ENCODE data around the gene TBC1D9. TPM values are rescaled to one million over a fixed set of nuclear protein-coding genes. Genes with fewer than 3 reads are reported as not detected.

TBC1D9 gene
- total and polyA plus RNA-seq, 2 of the 13 experiments (the other 11 are each of a cell fraction or from before 2014, with no cell fraction given) = 11.9 to 12.2 TPM

GRCh38 chr4:140679576-140679975 is 76.6 kb downstream of the TBC1D9 start:
- peaks cover 4% of the 10 kb centered on the region; the same call in 1 of the 2 replicates for H3K4me1 ChIP-seq (ENCODE audit: insufficient read depth, low read length)
- no peak for FAIRE-seq
- WGBS (ENCODE audit: low lambda C conversion rate) = 94% methylated on average over 3 of the region's 3 CpGs
- TF ChIP-seq GZF1 (CRISPR knock-in tag; IDR thresholded peaks at IDR 0.05) (no peak), HDAC1 (CRISPR knock-in tag; IDR thresholded peaks at IDR 0.05) (no peak), ZBTB1 (CRISPR knock-in tag; IDR thresholded peaks at IDR 0.05; ENCODE audit: borderline replicate concordance) (no peak), KMT2B (CRISPR knock-in tag; IDR thresholded peaks at IDR 0.05) (no peak), HOXA5 (CRISPR knock-in tag; IDR thresholded peaks at IDR 0.05) (no peak), ZNF773 (CRISPR knock-in tag; IDR thresholded peaks at IDR 0.05; ENCODE audit: borderline replicate concordance) (no peak), LCORL (IDR thresholded peaks at IDR 0.05) (no peak), LCORL (CRISPR knock-in tag; IDR thresholded peaks at IDR 0.05) (no peak), DNMT1 (CRISPR knock-in tag; IDR thresholded peaks at IDR 0.05) (no peak), ZSCAN20 (CRISPR knock-in tag; IDR thresholded peaks at IDR 0.05; ENCODE audit: borderline replicate concordance) (no peak), ELF1 (CRISPR knock-in tag; IDR thresholded peaks at IDR 0.05) (no peak), ZNF772 (CRISPR knock-in tag; IDR thresholded peaks at IDR 0.05) (no peak)
- TF ChIP-seq, protein P1, sequence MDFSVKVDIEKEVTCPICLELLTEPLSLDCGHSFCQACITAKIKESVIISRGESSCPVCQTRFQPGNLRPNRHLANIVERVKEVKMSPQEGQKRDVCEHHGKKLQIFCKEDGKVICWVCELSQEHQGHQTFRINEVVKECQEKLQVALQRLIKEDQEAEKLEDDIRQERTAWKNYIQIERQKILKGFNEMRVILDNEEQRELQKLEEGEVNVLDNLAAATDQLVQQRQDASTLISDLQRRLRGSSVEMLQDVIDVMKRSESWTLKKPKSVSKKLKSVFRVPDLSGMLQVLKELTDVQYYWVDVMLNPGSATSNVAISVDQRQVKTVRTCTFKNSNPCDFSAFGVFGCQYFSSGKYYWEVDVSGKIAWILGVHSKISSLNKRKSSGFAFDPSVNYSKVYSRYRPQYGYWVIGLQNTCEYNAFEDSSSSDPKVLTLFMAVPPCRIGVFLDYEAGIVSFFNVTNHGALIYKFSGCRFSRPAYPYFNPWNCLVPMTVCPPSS (IDR thresholded peaks at IDR 0.05) = no peak
- TF ChIP-seq, protein P2, sequence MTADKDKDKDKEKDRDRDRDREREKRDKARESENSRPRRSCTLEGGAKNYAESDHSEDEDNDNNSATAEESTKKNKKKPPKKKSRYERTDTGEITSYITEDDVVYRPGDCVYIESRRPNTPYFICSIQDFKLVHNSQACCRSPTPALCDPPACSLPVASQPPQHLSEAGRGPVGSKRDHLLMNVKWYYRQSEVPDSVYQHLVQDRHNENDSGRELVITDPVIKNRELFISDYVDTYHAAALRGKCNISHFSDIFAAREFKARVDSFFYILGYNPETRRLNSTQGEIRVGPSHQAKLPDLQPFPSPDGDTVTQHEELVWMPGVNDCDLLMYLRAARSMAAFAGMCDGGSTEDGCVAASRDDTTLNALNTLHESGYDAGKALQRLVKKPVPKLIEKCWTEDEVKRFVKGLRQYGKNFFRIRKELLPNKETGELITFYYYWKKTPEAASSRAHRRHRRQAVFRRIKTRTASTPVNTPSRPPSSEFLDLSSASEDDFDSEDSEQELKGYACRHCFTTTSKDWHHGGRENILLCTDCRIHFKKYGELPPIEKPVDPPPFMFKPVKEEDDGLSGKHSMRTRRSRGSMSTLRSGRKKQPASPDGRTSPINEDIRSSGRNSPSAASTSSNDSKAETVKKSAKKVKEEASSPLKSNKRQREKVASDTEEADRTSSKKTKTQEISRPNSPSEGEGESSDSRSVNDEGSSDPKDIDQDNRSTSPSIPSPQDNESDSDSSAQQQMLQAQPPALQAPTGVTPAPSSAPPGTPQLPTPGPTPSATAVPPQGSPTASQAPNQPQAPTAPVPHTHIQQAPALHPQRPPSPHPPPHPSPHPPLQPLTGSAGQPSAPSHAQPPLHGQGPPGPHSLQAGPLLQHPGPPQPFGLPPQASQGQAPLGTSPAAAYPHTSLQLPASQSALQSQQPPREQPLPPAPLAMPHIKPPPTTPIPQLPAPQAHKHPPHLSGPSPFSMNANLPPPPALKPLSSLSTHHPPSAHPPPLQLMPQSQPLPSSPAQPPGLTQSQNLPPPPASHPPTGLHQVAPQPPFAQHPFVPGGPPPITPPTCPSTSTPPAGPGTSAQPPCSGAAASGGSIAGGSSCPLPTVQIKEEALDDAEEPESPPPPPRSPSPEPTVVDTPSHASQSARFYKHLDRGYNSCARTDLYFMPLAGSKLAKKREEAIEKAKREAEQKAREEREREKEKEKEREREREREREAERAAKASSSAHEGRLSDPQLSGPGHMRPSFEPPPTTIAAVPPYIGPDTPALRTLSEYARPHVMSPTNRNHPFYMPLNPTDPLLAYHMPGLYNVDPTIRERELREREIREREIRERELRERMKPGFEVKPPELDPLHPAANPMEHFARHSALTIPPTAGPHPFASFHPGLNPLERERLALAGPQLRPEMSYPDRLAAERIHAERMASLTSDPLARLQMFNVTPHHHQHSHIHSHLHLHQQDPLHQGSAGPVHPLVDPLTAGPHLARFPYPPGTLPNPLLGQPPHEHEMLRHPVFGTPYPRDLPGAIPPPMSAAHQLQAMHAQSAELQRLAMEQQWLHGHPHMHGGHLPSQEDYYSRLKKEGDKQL (CRISPR knock-in tag; IDR thresholded peaks at IDR 0.05; ENCODE audit: low read depth) = no peak
- TF ChIP-seq, protein P3, sequence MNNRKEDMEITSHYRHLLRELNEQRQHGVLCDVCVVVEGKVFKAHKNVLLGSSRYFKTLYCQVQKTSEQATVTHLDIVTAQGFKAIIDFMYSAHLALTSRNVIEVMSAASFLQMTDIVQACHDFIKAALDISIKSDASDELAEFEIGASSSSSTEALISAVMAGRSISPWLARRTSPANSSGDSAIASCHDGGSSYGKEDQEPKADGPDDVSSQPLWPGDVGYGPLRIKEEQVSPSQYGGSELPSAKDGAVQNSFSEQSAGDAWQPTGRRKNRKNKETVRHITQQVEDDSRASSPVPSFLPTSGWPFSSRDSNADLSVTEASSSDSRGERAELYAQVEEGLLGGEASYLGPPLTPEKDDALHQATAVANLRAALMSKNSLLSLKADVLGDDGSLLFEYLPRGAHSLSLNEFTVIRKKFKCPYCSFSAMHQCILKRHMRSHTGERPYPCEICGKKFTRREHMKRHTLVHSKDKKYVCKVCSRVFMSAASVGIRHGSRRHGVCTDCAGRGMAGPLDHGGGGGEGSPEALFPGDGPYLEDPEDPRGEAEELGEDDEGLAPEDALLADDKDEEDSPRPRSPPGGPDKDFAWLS (CRISPR knock-in tag; IDR thresholded peaks at IDR 0.05; ENCODE audit: borderline replicate concordance) = no peak
- TF ChIP-seq, protein P4, sequence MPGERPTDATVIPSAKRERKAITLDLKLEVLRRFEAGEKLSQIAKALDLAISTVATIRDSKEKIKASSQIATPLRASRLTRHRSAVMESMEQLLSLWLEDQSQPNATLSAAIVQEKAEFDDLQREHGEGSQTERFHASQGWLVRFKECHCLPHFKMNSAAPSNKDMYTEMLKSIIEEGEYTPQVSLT (CRISPR knock-in tag; IDR thresholded peaks at IDR 0.05; ENCODE audit: borderline replicate concordance, low read depth) = no peak

More at GRCh38 chr4:140679576-140679975, 76.6 kb downstream of the TBC1D9 start:
- H4K20me1 ChIP-seq (ENCODE audit: insufficient read depth, low read length) = no peaks in the 10 kb centered on the region
- H3K4me3 ChIP-seq (replicated peaks in 1 of 3; ENCODE audit: insufficient read depth in 1 of 3, low read depth in 2 of 3, low read length in 3 of 3) = no peak overlapping the region
- no peak overlapping the region for H3K4me2 ChIP-seq (ENCODE audit: low read depth, low read length)
- H2AFZ ChIP-seq (ENCODE audit: low read length) = no peak overlapping the region
- ATAC-seq (no peak), DNase-seq (ENCODE audit: low spot score) (no peak)
- H3K79me2 ChIP-seq (ENCODE audit: insufficient read depth, low read length) = no peaks in the 10 kb centered on the region
- H3K9me3 ChIP-seq (ENCODE audit: low read length) = no peaks in the 10 kb centered on the region
- H3K9ac ChIP-seq (ENCODE audit: insufficient read depth, low read depth, low read length) = no peak overlapping the region
- no TSS peak for BruUV-seq (replicated peaks)
- intact Hi-C loops (cut with micrococcal nuclease; ENCODE audit: unreplicated experiment) (no loop called here), in situ Hi-C loops (cut with HindIII; ENCODE audit: extremely low pct_ligation_motif_present, low pct_unique_long_range_greater_than_20kb) (no loop called here)
- H3K36me3 ChIP-seq (replicated peaks in 1 of 2; ENCODE audit: control insufficient read depth in 1 of 2, insufficient read depth in 2 of 2, low read length in 2 of 2) = peaks cover 13 to 52% of the 10 kb centered on the region in 2 experiments
- ChIA-PET POLR2A (no interaction called here), CTCF (ENCODE audit: low intra/inter-chr PET ratio, low total read pairs) (no interaction called here)
- no peaks in the 10 kb centered on the region for H3K27me3 ChIP-seq (ENCODE audit: control insufficient read depth in 1 of 2, insufficient read depth in 2 of 2, low read length in 2 of 2)
- no peak overlapping the region for H3K27ac ChIP-seq (ENCODE audit: extremely low read length, insufficient read depth, low read length)

All from HepG2 (cell line).